NCI-H146 (cell line): ENCODE results near the gene STK17A.
"Not testable (repeated sequence)": the region's sequence is repeated elsewhere in the genome, so short reads cannot be mapped to it uniquely, and the experiment has no call there.

Experiments
- DNase-seq: peaks from one replicate; lab custom pipeline; 2025; lab: John Stamatoyannopoulos, UW

STK17A gene

GRCh38 chr7:43660141-43660540, 77.2 kb downstream of the STK17A start:
- no peak for DNase-seq

GRCh38 chr7:43664681-43665080, 81.8 kb downstream of the STK17A start:
- DNase-seq: no peak

- no peak for DNase-seq
These were observed 84.0 kb downstream of the STK17A start for GRCh38 chr7:43666938-43667337.

- DNase-seq: no peak
These were observed 85.1 kb downstream of the STK17A start for GRCh38 chr7:43668035-43668434.

GRCh38 chr7:43669286-43670081, 86.6 kb downstream of the STK17A start:
- no peak for DNase-seq

- no peak for DNase-seq
These were observed 88.6 kb downstream of the STK17A start for GRCh38 chr7:43671521-43671920.

GRCh38 chr7:43673243-43673976, 90.5 kb downstream of the STK17A start:
- DNase-seq: not testable (repeated sequence)

GRCh38 chr7:43674559-43675436, 91.9 kb downstream of the STK17A start:
- DNase-seq: no peak
